ENCODE data around the gene XYLB. TPM values are rescaled to one million over a fixed set of nuclear protein-coding genes. Genes with fewer than 3 reads are reported as not detected.

Gene XYLB
- total RNA-seq, 2 experiments from 2014 or later: 4.4 to 4.7 TPM

GRCh38 chr3:38386992-38387750, 40.6 kb downstream of the XYLB start:
- ATAC-seq (no peak), DNase-seq (no peak)
- ChIA-PET CTCF (interaction anchor here (2.4 kb wide), 1 partner anchor 40 kb away, joined by 5 read pairs; the partner anchor contains the start of gene XYLB), POLR2A (no interaction called here)
- H3K36me3 Mint-ChIP-seq (ENCODE audit: low read depth): peaks cover 28% of the 10 kb centered on the region
- no peak overlapping the region for H3K4me3 Mint-ChIP-seq
- H3K9me3 Mint-ChIP-seq: peaks cover 7% of the 10 kb centered on the region
- no peaks in the 10 kb centered on the region for H3K27me3 Mint-ChIP-seq
- TF ChIP-seq CTCF (IDR thresholded peaks at IDR 0.05): no peak
- intact Hi-C loops (cut with micrococcal nuclease): no loop called here
- H3K27ac Mint-ChIP-seq: no peak overlapping the region
- H3K4me1 Mint-ChIP-seq (ENCODE audit: low read depth): no peaks in the 10 kb centered on the region

- no peak for TF ChIP-seq CTCF (IDR thresholded peaks at IDR 0.05)
- no peak overlapping the region for H3K27ac Mint-ChIP-seq
- POLR2A ChIA-PET: no interaction called here
- no peak for DNase-seq
- peaks cover 28% of the 10 kb centered on the region for H3K36me3 Mint-ChIP-seq (ENCODE audit: low read depth)
- H3K4me1 Mint-ChIP-seq (ENCODE audit: low read depth): no peaks in the 10 kb centered on the region
- intact Hi-C loops (cut with micrococcal nuclease): no loop called here
- H3K27me3 Mint-ChIP-seq: no peaks in the 10 kb centered on the region
- no peak overlapping the region for H3K4me3 Mint-ChIP-seq
- CTCF ChIA-PET: no interaction called here
- peaks cover 7% of the 10 kb centered on the region for H3K9me3 Mint-ChIP-seq
- ATAC-seq: no peak
Observed at GRCh38 chr3:38387862-38388261, 41.3 kb downstream of the XYLB start.

- DNase-seq (no peak), ATAC-seq (no peak)
- H3K4me3 Mint-ChIP-seq: no peak overlapping the region
- intact Hi-C loops (cut with micrococcal nuclease): no loop called here
- POLR2A ChIA-PET: no interaction called here
- H3K4me1 Mint-ChIP-seq (ENCODE audit: low read depth): no peaks in the 10 kb centered on the region
- H3K36me3 Mint-ChIP-seq (ENCODE audit: low read depth): peaks cover 25% of the 10 kb centered on the region
- no peak overlapping the region for H3K27ac Mint-ChIP-seq
- no peak for TF ChIP-seq CTCF (IDR thresholded peaks at IDR 0.05)
- H3K27me3 Mint-ChIP-seq: no peaks in the 10 kb centered on the region
- CTCF ChIA-PET: no interaction called here
- peaks cover 1% of the 10 kb centered on the region for H3K9me3 Mint-ChIP-seq
Observed at GRCh38 chr3:38392604-38393163, 46.1 kb downstream of the XYLB start.

GRCh38 chr3:38396239-38396638, 49.7 kb downstream of the XYLB start:
- ATAC-seq: no peak
- POLR2A ChIA-PET: no interaction called here
- intact Hi-C loops (cut with micrococcal nuclease): no loop called here
- H3K9me3 Mint-ChIP-seq: no peaks in the 10 kb centered on the region
- H3K36me3 Mint-ChIP-seq (ENCODE audit: low read depth): peaks cover 28% of the 10 kb centered on the region
- no peaks in the 10 kb centered on the region for H3K4me1 Mint-ChIP-seq (ENCODE audit: low read depth)
- H3K4me3 Mint-ChIP-seq: no peak overlapping the region
- no peak overlapping the region for H3K27ac Mint-ChIP-seq
- no peak for DNase-seq
- CTCF ChIA-PET: no interaction called here
- H3K27me3 Mint-ChIP-seq: no peaks in the 10 kb centered on the region
- no peak for TF ChIP-seq CTCF (IDR thresholded peaks at IDR 0.05)

GRCh38 chr3:38396861-38397260, 50.3 kb downstream of the XYLB start:
- ChIA-PET CTCF (no interaction called here), POLR2A (no interaction called here)
- no peak for ATAC-seq
- DNase-seq: no peak
- H3K36me3 Mint-ChIP-seq (ENCODE audit: low read depth): peaks cover 26% of the 10 kb centered on the region
- H3K27ac Mint-ChIP-seq: no peak overlapping the region
- TF ChIP-seq CTCF (IDR thresholded peaks at IDR 0.05): no peak
- H3K4me1 Mint-ChIP-seq (ENCODE audit: low read depth): no peaks in the 10 kb centered on the region
- H3K4me3 Mint-ChIP-seq: no peak overlapping the region
- intact Hi-C loops (cut with micrococcal nuclease): no loop called here
- no peaks in the 10 kb centered on the region for H3K9me3 Mint-ChIP-seq
- H3K27me3 Mint-ChIP-seq: no peaks in the 10 kb centered on the region

All from activated CD8-positive, alpha-beta T cell treated with anti-CD3 and anti-CD28 coated beads for 36 hours (primary cell).